Stimulated activated naive B cell treated with anti-CD40 and anti-IgM and Interleukin-4, amounts not matched to agents 10 μg/mL and 1 μg/mL and 100 μg/mL, for 72 hours (primary cell): ENCODE results near the gene OR8I2.
"Not testable (repeated sequence)": the region's sequence is repeated elsewhere in the genome, so short reads cannot be mapped to it uniquely, and the experiment has no call there.

Experiments
- ATAC-seq, 2 donors: fragments of 150-1000 bp; cut with Tn5 transposase; replicated peaks; 2 replicates each; pipeline ENCODE4 v1.10.0; 2021; ENCODE audit warnings: moderate library complexity in 1 of 2
- DNase-seq: peaks from one replicate; pipeline ENCODE4 v3.0.0; 2021
- H3K27ac Mint-ChIP-seq: one replicate; pipeline ENCODE4 v1.8.0; 2022; ENCODE audit warnings: mild to moderate bottlenecking, mixed read lengths
- H3K27me3 Mint-ChIP-seq, 2 donors: one replicate each; pipeline ENCODE4 v1.8.0; 2022; ENCODE audit warnings: mixed read lengths in 2 of 2
- H3K36me3 Mint-ChIP-seq, 2 donors: one replicate each; pipeline ENCODE4 v1.8.0; 2022; ENCODE audit warnings: mixed read lengths in 2 of 2, mild to moderate bottlenecking in 1 of 2
- H3K4me1 Mint-ChIP-seq, 2 donors: one replicate each; pipeline ENCODE4 v1.8.0; 2022; ENCODE audit warnings: mixed read lengths in 2 of 2, mild to moderate bottlenecking in 1 of 2
- H3K4me3 Mint-ChIP-seq, 2 donors: one replicate each; pipeline ENCODE4 v1.8.0; 2022; ENCODE audit warnings: mild to moderate bottlenecking in 2 of 2, mixed read lengths in 2 of 2, moderate library complexity in 1 of 2
- H3K9me3 Mint-ChIP-seq, 2 donors: one replicate each; pipeline ENCODE4 v1.8.0; 2022; ENCODE audit warnings: mixed read lengths in 2 of 2, mild to moderate bottlenecking in 1 of 2

Gene OR8I2

GRCh38 chr11:56093008-56093407 lies at the start of gene OR8I2:
Gene OR8I2 (plus strand): TSS chr11:56093308. CDS start chr11:56093308, 0 bp downstream.
- peaks cover 0 to 1% of the 10 kb centered on the region in 2 donors for H3K9me3 Mint-ChIP-seq
- H3K27me3 Mint-ChIP-seq = no peaks in the 10 kb centered on the region
- no peaks in the 10 kb centered on the region for H3K36me3 Mint-ChIP-seq
- ATAC-seq (no peak), DNase-seq (no peak)
- no peak within 1 kb of the TSS for H3K4me3 Mint-ChIP-seq
- H3K27ac Mint-ChIP-seq = no peak within 1 kb of the TSS
- H3K4me1 Mint-ChIP-seq = no peaks in the 10 kb centered on the region

DNA sequence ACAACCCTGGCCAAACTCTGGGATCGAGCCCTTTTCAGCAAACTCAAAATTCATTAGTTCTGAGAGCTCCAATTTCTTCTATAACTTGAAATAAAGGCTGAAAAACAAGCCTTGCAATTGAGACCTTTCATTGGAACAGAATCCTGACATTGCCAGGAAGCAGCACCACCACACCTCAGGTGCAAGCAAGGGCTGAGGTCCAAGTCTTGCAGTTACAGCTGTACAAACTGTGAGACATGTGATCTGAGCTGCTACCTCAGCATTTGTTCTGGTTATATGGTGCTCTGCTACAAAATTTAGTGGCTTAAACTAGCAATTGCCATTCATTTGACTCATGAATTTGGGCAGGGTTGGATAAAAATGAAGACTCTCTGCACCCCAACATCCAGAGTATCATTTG lies 47.6 kb upstream of the OR8I2 start:
- DNase-seq (no peak), ATAC-seq (no peak)
- H3K36me3 Mint-ChIP-seq = no peaks in the 10 kb centered on the region
- H3K4me1 Mint-ChIP-seq = no peaks in the 10 kb centered on the region
- H3K9me3 Mint-ChIP-seq = peaks cover 3% of the 10 kb centered on the region in 2 donors
- H3K4me3 Mint-ChIP-seq = no peak overlapping the region
- H3K27ac Mint-ChIP-seq = no peak overlapping the region
- H3K27me3 Mint-ChIP-seq = no peaks in the 10 kb centered on the region

DNA sequence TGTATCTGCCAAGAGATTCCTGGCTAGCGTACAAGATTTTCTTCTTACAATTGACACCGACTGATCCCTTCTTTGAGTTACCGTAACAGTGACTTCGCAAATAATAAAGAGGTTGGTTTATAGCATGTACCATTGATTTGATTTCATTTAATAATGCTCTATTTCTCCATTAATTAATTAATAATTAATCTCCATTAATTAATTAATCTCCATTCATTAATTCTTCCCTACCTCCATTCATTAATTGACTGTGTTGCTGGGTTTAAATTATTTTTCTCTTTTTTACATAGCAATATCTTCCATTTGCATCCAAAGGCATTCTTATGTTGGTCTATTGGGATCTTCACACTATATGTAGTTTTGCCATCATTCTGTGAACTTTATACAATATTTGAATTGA lies 44.6 kb upstream of the OR8I2 start:
- no peaks in the 10 kb centered on the region for H3K27me3 Mint-ChIP-seq
- DNase-seq = no peak
- no peak overlapping the region for H3K4me3 Mint-ChIP-seq
- H3K4me1 Mint-ChIP-seq = no peaks in the 10 kb centered on the region
- no peak for ATAC-seq
- no peak overlapping the region for H3K27ac Mint-ChIP-seq
- no peaks in the 10 kb centered on the region for H3K9me3 Mint-ChIP-seq
- no peaks in the 10 kb centered on the region for H3K36me3 Mint-ChIP-seq

DNA sequence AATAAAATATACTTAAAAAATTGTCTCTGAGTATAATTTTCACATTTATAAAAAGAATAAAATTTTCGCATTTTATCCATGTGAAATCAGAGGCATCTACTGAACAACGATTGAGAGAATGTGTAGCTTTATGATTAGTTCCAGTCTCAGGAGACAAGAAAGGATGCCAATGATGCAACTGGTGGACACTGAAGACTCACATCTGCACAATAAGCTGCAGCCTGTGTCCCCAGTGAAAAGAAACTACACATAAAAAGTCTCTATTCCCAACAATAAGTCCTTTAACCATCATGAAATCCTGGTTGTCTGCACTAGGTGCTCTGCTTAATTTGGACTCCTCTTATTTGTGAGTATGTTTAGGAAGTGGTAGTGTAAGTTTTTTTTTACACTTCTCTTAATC lies 43.6 kb upstream of the OR8I2 start:
- DNase-seq (no peak), ATAC-seq (no peak)
- H3K27me3 Mint-ChIP-seq = no peaks in the 10 kb centered on the region
- H3K4me3 Mint-ChIP-seq = no peak overlapping the region
- no peaks in the 10 kb centered on the region for H3K36me3 Mint-ChIP-seq
- H3K27ac Mint-ChIP-seq = no peak overlapping the region
- no peaks in the 10 kb centered on the region for H3K4me1 Mint-ChIP-seq
- no peaks in the 10 kb centered on the region for H3K9me3 Mint-ChIP-seq

- not testable (repeated sequence) for DNase-seq, H3K4me1 Mint-ChIP-seq, ATAC-seq, H3K27ac Mint-ChIP-seq, H3K27me3 Mint-ChIP-seq, H3K9me3 Mint-ChIP-seq, H3K4me3 Mint-ChIP-seq, H3K36me3 Mint-ChIP-seq
Observed at GRCh38 chr11:56056366-56056765, 36.7 kb upstream of the OR8I2 start.

GRCh38 chr11:56057661-56058237 lies 35.4 kb upstream of the OR8I2 start:
- DNase-seq, H3K27me3 Mint-ChIP-seq, H3K4me1 Mint-ChIP-seq, ATAC-seq, H3K9me3 Mint-ChIP-seq, H3K27ac Mint-ChIP-seq, H3K4me3 Mint-ChIP-seq, H3K36me3 Mint-ChIP-seq: not testable (repeated sequence)

- not testable (repeated sequence) for H3K36me3 Mint-ChIP-seq, H3K27me3 Mint-ChIP-seq, DNase-seq, H3K27ac Mint-ChIP-seq, H3K4me1 Mint-ChIP-seq, H3K4me3 Mint-ChIP-seq, ATAC-seq, H3K9me3 Mint-ChIP-seq
Observed at GRCh38 chr11:56058260-56058780, 34.8 kb upstream of the OR8I2 start.

GRCh38 chr11:56066980-56067379 lies 26.1 kb upstream of the OR8I2 start:
- no peak overlapping the region for H3K4me3 Mint-ChIP-seq
- no peaks in the 10 kb centered on the region for H3K27me3 Mint-ChIP-seq
- H3K9me3 Mint-ChIP-seq = peaks cover 3 to 10% of the 10 kb centered on the region in 2 donors
- ATAC-seq = no peak
- no peaks in the 10 kb centered on the region for H3K4me1 Mint-ChIP-seq
- no peak overlapping the region for H3K27ac Mint-ChIP-seq
- no peak for DNase-seq
- H3K36me3 Mint-ChIP-seq = no peaks in the 10 kb centered on the region

- DNase-seq (no peak), ATAC-seq (no peak)
- Mint-ChIP-seq H3K27ac (no peak overlapping the region), H3K9me3 (peaks cover 0 to 3% of the 10 kb centered on the region in 2 donors), H3K27me3 (no peaks in the 10 kb centered on the region), H3K4me3 (no peak overlapping the region), H3K36me3 (no peaks in the 10 kb centered on the region), H3K4me1 (no peaks in the 10 kb centered on the region)
Observed at GRCh38 chr11:56089697-56090096, 3.4 kb upstream of the OR8I2 start.

DNA sequence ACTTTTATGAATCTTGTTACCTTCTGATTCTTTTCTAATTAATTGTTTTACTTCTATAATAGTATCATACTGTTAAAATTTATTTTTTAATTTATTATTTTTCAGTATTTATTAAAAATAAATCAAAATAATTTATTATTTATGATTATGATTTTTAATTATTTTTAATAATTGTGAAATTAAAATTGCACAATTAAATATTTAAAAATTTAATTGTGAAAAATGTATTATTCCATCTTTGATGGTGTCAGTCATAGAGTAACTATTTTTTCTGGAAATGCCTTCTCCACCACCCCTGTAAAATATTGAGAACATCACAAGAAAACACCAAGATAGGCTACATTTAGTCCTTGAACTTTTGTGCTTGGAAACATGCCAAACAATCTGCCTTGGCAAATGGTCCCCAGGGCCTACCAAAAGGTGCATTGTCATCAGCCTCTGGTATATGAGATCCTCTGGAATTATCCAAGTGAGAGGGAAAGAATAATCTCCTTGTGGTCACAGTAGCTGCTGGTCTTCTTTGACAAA lies 10.2 kb downstream of the OR8I2 start, which contains the start of gene OR8H2:
Gene OR8H2, plus strand, starts transcription at position 478 of the 528 bp plus-strand sequence. CDS start 1,356 bp downstream, outside the sequence.
- Mint-ChIP-seq H3K27ac (no peak within 1 kb of the TSS), H3K9me3 (peaks cover 10 to 13% of the 10 kb centered on the region in 2 donors), H3K36me3 (no peaks in the 10 kb centered on the region), H3K4me1 (no peaks in the 10 kb centered on the region), H3K4me3 (no peak within 1 kb of the TSS), H3K27me3 (no peaks in the 10 kb centered on the region)
- DNase-seq = no peak
- ATAC-seq = no peak

- Mint-ChIP-seq H3K27ac (no peak within 1 kb of the TSS), H3K9me3 (peaks cover 2 to 11% of the 10 kb centered on the region in 2 donors), H3K4me1 (no peaks in the 10 kb centered on the region), H3K4me3 (no peak within 1 kb of the TSS), H3K27me3 (no peaks in the 10 kb centered on the region), H3K36me3 (no peaks in the 10 kb centered on the region)
- DNase-seq = no peak
- ATAC-seq = no peak
Observed at GRCh38 chr11:56122073-56122472, 29.0 kb downstream of the OR8I2 start, which contains the start of gene OR8H3. Gene OR8H3 (plus strand): TSS chr11:56122373. CDS start chr11:56122373, 0 bp downstream.

GRCh38 chr11:56140151-56140661 lies 47.1 kb downstream of the OR8I2 start, which contains the start of gene OR8J3:
Gene OR8J3 (minus strand): TSS chr11:56140201. CDS start chr11:56137718, 2,483 bp downstream.
- H3K4me1 Mint-ChIP-seq = no peaks in the 10 kb centered on the region
- DNase-seq (no peak), ATAC-seq (no peak)
- no peaks in the 10 kb centered on the region for H3K36me3 Mint-ChIP-seq
- H3K27ac Mint-ChIP-seq = no peak within 1 kb of the TSS
- H3K27me3 Mint-ChIP-seq = no peaks in the 10 kb centered on the region
- no peak within 1 kb of the TSS for H3K4me3 Mint-ChIP-seq
- peaks cover 4 to 5% of the 10 kb centered on the region in 2 donors for H3K9me3 Mint-ChIP-seq

DNA sequence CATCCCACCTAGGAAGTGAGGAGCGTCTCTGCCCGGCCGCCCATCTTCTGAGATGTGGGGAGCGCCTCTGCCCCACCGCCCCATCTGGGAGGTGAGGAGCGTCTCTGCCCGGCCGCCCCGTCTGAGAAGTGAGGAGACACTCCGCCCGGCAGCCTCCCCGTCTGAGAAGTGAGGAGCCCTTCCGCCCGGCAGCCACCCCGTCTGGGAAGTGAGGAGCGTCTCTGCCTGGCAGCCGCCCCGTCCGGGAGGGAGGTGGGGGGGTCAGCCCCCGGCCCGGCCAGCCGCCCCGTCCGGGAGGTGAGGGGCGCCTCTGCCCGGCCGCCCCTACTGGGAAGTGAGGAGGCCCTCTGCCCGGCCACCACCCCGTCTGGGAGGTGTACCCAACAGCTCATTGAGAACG lies 50.6 kb downstream of the OR8I2 start:
- not testable (repeated sequence) for H3K4me3 Mint-ChIP-seq, H3K9me3 Mint-ChIP-seq, H3K27ac Mint-ChIP-seq, H3K27me3 Mint-ChIP-seq, H3K36me3 Mint-ChIP-seq, ATAC-seq, DNase-seq, H3K4me1 Mint-ChIP-seq
